Measurements from ENCODE around the gene SLC27A5.

GRCh38 chr19:58555369-58555885, 43.6 kb upstream of the SLC27A5 start:
- TF ChIP-seq CTCF (IDR thresholded peaks at IDR 0.05), result no peak
- TF ChIP-seq POLR2A (IDR thresholded peaks at IDR 0.05), result no peak

All from heart left ventricle (tissue), 13 donors.